Ishikawa (cell line): ENCODE results near the gene COL5A2.

Experiments
- CEBPB ChIP-seq: IDR thresholded peaks from 2 replicates; pipeline ENCODE4 v1.6.1; 2012
- CREB1 ChIP-seq: IDR thresholded peaks from 2 replicates; pipeline ENCODE4 v1.6.1; 2012; ENCODE audit warnings: low read depth
- EGR1 ChIP-seq: IDR thresholded peaks from 2 replicates; pipeline ENCODE4 v1.6.1; 2012
- EP300 ChIP-seq: IDR thresholded peaks from 2 replicates; pipeline ENCODE4 v1.6.1; 2012; ENCODE audit warnings: borderline replicate concordance
- FOXM1 ChIP-seq: IDR thresholded peaks from 2 replicates; pipeline ENCODE4 v1.6.1; 2012; ENCODE audit warnings: low read depth, borderline replicate concordance
- NFIC ChIP-seq: IDR thresholded peaks from 2 replicates; pipeline ENCODE4 v1.6.1; 2012
- RAD21 ChIP-seq: IDR thresholded peaks from 2 replicates; pipeline ENCODE4 v1.6.1; 2012; ENCODE audit warnings: low read depth
- TAF1 ChIP-seq: IDR thresholded peaks from 2 replicates; pipeline ENCODE4 v1.6.1; 2012; ENCODE audit warnings: low read depth, mild to moderate bottlenecking
- TCF12 ChIP-seq: IDR thresholded peaks from 2 replicates; pipeline ENCODE4 v1.6.1; 2012; ENCODE audit warnings: low read depth
- TEAD4 ChIP-seq: IDR thresholded peaks from 2 replicates; pipeline ENCODE4 v1.6.1; 2012
- YY1 ChIP-seq: IDR thresholded peaks from 2 replicates; pipeline ENCODE4 v1.6.1; 2012; ENCODE audit warnings: low read depth
- ZBTB7A ChIP-seq: IDR thresholded peaks from 2 replicates; pipeline ENCODE4 v1.6.1; 2012; ENCODE audit warnings: low read depth
- TF ChIP-seq, protein P1 (sequence below): IDR thresholded peaks from 2 replicates; pipeline ENCODE4 v1.6.1; 2012
- TF ChIP-seq, protein P2 (sequence below): IDR thresholded peaks from 2 replicates; pipeline ENCODE4 v1.6.1; 2012; ENCODE audit warnings: low read depth, mild to moderate bottlenecking
- TF ChIP-seq, protein P3 (sequence below): IDR thresholded peaks from 2 replicates; pipeline ENCODE4 v1.6.1; 2012

COL5A2 gene

DNA sequence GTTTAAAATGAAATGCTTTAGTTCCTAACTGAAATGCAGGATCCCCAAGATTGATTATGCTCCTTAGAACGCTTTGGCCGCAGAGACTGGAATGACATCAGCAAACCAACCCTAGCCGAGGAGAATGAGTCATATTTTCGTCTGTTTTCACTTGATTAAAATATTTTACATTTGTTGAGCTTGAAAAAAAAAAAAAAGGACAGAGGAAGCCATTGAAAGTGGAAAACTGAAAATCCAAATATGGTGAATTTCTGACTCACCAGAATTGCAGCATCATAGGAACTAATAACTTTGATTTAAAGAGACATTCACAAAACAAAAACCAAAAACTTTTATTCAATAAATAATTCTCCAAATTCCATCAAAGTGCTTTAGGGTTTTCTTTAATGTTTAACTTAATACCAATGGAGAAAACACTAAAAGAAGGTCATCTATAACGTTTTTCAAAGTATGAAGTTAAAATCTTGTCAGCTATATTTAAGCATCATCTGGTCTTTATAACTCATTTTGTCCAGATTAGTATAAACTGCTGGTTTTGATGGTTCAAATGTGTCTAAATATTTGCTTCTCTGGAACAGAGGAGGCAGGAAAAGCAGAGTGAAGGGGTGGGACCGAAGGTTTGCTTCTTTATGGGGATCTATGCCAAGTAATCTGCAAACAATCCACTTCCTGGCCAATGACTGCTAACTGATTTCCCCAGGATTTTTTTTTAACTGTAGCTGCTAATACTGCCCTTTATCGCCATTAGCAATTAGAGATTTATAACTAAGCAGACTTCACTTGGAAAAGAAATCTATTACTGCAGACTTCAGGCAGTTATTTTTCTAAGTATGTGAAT, 30.9 kb upstream of the COL5A2 start:
- TF ChIP-seq CEBPB (0 out of 2 replicates have a peak, but pooled peaks have one; percentile 30), NFIC (0 out of 2 replicates have a peak, but pooled peaks have one; percentile 10), TAF1 (no peak)

DNA sequence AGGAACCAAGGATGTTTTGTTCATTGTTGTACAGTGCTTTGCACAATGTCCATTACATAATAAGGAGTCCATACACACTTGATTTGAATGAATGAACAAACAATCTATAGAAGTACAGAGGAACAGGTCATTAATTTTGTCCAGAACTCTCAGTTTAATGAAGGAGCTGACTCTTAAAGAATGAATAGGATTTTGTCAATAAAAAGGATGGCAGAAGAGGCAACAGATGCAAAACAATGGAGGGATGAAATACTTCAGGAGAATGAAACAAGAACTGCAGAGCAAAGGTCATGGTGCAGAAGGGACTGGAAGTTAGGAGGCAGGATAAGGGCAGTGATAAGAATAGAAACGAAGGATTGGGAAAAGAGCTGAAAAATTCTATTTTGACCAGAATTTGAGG, 28.7 kb upstream of the COL5A2 start:
- TF ChIP-seq EP300 (no peak), RAD21 (no peak), NFIC (no peak), FOXM1 (no peak), ZBTB7A (no peak), YY1 (no peak), CEBPB (no peak), TEAD4 (no peak), TCF12 (no peak), CREB1 (no peak), EGR1 (no peak), TAF1 (no peak)
- TF ChIP-seq, protein P1, sequence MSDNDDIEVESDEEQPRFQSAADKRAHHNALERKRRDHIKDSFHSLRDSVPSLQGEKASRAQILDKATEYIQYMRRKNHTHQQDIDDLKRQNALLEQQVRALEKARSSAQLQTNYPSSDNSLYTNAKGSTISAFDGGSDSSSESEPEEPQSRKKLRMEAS: no peak
- TF ChIP-seq, protein P2, sequence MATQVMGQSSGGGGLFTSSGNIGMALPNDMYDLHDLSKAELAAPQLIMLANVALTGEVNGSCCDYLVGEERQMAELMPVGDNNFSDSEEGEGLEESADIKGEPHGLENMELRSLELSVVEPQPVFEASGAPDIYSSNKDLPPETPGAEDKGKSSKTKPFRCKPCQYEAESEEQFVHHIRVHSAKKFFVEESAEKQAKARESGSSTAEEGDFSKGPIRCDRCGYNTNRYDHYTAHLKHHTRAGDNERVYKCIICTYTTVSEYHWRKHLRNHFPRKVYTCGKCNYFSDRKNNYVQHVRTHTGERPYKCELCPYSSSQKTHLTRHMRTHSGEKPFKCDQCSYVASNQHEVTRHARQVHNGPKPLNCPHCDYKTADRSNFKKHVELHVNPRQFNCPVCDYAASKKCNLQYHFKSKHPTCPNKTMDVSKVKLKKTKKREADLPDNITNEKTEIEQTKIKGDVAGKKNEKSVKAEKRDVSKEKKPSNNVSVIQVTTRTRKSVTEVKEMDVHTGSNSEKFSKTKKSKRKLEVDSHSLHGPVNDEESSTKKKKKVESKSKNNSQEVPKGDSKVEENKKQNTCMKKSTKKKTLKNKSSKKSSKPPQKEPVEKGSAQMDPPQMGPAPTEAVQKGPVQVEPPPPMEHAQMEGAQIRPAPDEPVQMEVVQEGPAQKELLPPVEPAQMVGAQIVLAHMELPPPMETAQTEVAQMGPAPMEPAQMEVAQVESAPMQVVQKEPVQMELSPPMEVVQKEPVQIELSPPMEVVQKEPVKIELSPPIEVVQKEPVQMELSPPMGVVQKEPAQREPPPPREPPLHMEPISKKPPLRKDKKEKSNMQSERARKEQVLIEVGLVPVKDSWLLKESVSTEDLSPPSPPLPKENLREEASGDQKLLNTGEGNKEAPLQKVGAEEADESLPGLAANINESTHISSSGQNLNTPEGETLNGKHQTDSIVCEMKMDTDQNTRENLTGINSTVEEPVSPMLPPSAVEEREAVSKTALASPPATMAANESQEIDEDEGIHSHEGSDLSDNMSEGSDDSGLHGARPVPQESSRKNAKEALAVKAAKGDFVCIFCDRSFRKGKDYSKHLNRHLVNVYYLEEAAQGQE: no peak
- TF ChIP-seq, protein P3, sequence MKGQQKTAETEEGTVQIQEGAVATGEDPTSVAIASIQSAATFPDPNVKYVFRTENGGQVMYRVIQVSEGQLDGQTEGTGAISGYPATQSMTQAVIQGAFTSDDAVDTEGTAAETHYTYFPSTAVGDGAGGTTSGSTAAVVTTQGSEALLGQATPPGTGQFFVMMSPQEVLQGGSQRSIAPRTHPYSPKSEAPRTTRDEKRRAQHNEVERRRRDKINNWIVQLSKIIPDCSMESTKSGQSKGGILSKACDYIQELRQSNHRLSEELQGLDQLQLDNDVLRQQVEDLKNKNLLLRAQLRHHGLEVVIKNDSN: no peak

DNA sequence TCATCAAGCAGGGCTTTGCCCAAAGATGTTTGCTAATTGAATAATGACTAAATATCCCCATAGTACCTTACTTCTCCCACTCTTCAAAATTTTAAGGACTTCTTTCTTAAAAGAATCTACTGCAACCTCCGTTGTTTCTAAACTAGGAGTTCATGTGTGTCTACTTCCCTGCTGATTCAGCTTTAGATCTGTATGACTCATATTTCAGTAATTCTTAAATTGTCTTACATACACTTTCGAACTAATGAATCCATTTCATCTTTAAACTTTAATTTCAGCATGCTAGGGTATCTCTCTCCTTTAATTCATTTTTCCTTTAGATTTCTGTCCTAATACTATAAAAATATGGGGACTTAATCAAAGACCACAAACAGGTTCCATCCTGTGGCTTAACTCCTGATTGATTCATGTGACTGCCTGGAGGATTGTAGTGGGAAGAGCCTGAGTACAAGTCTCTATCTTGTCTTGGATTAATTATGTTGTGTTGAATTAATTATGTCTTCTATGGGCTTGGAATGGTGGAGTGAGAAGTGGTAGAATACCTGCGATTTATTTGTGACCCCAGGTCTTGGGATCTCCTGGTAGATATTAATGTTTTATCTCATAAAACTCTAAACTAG, 24.9 kb upstream of the COL5A2 start:
- TF ChIP-seq RAD21 (no peak), CREB1 (no peak), EGR1 (no peak), ZBTB7A (no peak)
- TF ChIP-seq, protein P2: no peak

DNA sequence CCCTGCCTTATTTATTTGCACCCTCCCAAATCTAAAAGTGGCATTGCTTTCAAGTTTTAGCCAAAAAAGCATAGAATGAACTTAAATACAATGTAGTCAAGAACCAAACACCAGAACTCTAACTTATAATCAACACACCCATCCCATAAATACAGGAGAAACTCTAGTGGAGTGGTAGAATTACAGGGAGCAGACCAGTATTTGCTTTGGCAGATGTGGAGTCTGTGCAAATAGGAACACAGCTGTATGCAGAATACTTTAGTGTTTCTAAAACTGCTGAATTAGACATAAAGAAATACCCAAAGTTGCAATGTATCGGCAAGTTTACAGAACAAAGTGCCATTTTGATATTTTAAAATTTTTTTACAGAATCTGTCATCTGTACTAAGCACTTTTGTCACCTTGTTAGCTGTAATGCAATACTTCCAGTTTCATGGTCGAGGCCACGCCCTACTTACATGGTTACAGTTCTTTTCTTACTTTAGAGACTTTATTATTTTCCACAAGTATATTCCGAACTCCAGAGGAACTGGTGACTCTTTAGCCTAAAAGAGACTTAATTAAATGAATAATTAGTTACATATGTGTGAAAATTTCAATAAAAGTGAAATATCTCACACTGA, 23.7 kb upstream of the COL5A2 start:
- no peak for TF ChIP-seq TEAD4
- no peak for TF ChIP-seq CREB1
- no peak for TF ChIP-seq CEBPB
- no peak for TF ChIP-seq TAF1
- no peak for TF ChIP-seq NFIC
- no peak for TF ChIP-seq FOXM1
- TF ChIP-seq, protein P1: no peak
- TF ChIP-seq, protein P3: no peak
- no peak for TF ChIP-seq TCF12
- TF ChIP-seq, protein P2: no peak
